WI38 (cell line): ENCODE data around the gene SEC24B.

Source experiments
- H3K4me3 ChIP-seq: 2 replicates; pipeline ENCODE4 v1.5.1; 2011; ENCODE audit warnings: low read depth, mild to moderate bottlenecking, control low read depth, low read length
- TF ChIP-seq, protein P1 (sequence below): IDR thresholded peaks from 2 replicates; pipeline ENCODE4 v1.5.1; 2012; ENCODE audit warnings: low read depth, mild to moderate bottlenecking, control low read depth, low read length

The SEC24B gene

DNA sequence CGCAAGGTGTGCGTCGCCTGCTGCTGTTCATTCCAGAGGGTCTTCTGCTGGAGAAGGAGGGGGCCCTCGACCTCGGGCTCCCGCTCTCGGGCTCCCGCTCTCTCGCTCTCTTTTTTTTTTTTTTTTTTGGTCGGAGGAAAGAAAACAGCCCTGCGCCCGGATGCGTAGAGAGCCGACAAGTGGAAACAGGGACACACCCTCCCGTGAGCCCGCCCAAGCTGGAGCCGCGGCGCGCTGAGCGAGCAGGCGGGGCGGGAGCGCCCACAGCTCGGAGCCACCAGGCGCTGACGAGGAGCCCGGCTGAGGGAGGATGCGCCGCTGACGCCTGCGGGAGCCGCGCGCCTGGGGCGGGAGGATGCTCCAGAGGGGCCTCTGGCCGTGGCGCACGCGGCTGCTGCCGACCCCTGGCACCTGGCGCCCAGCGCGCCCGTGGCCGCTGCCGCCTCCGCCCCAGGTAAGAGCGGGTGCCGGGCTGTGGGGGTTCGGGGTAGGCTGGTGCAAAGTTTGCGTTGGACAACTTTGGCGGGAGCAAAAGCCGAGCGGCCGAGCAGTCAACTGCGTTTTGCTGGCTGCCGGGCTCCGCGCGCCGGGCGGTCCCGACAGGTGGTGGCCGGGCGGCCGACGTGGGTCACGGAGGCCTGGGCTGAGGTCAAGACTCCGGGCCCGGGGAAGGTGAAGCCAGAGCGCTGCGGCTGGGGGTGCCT lies 126.5 kb downstream of the SEC24B start, which contains the start of gene MCUB:
MCUB (plus strand) TSS at position 264 of the 704 bp plus-strand sequence; CDS start at position 356, 92 bp downstream.
- TF ChIP-seq, protein P1, sequence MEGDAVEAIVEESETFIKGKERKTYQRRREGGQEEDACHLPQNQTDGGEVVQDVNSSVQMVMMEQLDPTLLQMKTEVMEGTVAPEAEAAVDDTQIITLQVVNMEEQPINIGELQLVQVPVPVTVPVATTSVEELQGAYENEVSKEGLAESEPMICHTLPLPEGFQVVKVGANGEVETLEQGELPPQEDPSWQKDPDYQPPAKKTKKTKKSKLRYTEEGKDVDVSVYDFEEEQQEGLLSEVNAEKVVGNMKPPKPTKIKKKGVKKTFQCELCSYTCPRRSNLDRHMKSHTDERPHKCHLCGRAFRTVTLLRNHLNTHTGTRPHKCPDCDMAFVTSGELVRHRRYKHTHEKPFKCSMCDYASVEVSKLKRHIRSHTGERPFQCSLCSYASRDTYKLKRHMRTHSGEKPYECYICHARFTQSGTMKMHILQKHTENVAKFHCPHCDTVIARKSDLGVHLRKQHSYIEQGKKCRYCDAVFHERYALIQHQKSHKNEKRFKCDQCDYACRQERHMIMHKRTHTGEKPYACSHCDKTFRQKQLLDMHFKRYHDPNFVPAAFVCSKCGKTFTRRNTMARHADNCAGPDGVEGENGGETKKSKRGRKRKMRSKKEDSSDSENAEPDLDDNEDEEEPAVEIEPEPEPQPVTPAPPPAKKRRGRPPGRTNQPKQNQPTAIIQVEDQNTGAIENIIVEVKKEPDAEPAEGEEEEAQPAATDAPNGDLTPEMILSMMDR = no peak
- peak within 1 kb of the TSS; percentile 76 for H3K4me3 ChIP-seq

DNA sequence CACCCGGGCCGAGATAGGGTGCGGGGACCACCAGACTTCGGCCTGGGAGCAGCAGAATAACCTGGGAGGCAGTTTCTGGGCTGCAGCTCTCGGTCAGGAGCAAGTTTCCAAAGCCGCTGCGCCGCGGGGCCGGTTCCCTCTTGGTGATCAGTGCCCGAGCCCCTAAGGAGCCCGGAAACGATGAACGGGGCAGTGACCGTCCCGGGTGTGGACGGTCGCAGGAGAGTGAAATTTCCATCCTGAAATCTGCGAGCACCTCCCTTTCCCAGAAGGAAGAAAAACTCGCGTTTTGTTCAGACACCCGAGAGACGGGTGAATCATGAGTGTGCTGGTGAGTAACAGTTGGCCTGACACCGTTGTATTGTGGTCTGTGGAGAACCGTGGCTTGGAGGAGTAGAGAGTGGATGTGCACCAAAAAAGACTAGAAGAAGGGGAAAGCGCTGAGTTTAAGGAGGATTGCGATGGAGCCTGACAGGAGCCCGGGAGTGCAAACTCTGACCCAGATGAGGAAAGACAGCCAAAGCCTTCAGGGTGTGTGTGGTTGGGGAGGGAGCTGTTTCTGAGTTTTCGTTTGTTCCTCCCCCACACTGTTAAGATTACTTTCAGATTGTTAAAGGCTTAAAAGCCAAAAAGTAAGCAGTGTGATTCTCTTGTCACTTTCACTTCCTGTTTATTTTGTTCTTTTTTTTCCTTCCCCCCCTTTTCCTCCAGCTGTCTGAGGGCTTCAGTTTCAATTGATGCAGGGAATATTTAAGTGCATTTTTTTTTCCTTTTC lies 127.3 kb downstream of the SEC24B start:
- H3K4me3 ChIP-seq = peak overlapping the region; percentile 76
- TF ChIP-seq, protein P1 = no peak

DNA sequence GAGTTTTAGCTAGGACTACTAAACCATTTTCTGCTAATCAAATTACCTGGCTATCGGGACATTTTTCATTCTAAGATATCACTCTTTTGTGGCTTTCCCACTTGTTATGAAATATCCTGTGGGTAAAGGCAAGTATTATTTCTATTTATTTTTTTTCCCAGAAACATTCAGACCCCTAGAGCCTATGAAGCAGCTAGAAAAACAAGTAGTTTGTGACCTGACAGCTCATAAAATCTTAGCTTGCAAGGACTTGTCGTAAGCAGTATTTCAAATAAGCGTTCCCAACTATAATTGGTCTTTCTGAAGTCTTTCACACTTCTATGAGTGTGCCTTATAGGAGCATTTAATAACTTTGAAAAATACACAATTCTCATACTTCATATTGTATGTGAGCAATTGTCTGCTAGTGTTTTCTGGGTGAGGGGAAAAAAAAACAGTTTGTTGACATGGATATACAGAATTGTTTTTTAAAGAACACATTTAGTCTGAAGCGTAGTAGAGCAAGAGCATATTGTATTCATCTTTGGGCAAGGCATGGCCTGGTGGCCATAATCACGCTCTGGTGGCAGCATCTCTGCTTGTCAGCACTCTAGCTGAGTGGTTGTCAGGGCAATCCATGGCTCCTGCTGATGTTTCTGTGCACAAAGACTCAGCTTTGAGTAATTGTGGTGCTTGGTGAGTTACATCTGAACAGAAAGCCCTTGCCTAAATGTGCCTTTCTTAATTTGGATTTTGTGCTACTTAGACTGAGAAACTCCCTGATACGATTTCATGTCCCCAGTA lies 129.0 kb downstream of the SEC24B start:
- no peak overlapping the region for H3K4me3 ChIP-seq
- TF ChIP-seq, protein P1 = no peak

GRCh38 chr4:109571494-109571893 lies 137.9 kb downstream of the SEC24B start:
- TF ChIP-seq, protein P1 = no peak
- no peak overlapping the region for H3K4me3 ChIP-seq

- H3K4me3 ChIP-seq = no peak overlapping the region
- TF ChIP-seq, protein P1 = no peak
Observed at GRCh38 chr4:109572154-109572553, 138.5 kb downstream of the SEC24B start.

DNA sequence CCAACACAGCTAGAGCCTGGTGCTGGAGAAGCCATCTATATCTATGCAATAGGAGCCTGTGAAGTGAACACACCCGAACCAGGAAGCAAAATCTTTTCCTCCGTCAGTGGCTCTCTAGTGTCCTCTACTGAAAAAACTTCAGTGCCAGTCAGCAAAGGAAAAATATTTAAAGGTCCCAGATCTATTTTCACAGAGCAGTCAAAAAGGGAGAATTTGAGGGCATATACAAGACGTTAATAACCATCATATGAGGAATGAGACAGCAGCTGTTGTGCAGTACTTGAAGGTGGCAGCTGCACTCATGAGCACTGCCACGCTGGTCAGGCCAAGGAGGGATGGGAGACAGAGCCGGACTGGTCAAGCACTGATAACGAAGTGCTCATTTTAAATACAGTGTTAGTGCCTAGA lies 140.8 kb downstream of the SEC24B start:
- TF ChIP-seq, protein P1 = no peak
- H3K4me3 ChIP-seq = no peak overlapping the region
